RWPE1 (cell line): ENCODE results near the gene SFMBT2.
A peak's percentile ranks its signal among the peaks of the same experiment; 100 is the strongest.

ENCODE experiments used
- CTCF ChIA-PET: fragments of 350-600 bp; sonication (Branson Sonifier 250); formaldehyde crosslinking; extraction: SDS; loops from one replicate; lab custom pipeline; 2021; lab: Yijun Ruan, JAX
- POLR2A ChIA-PET: fragments of 400-600 bp; formaldehyde crosslinking; extraction: SDS; loops from one replicate; lab custom pipeline; 2020; ENCODE audit warnings: antibody characterized with exemption; ENCODE audit not compliant: low non-redundant PET; lab: Yijun Ruan, JAX
- DNase-seq: peaks from one replicate; pipeline ENCODE4 v3.0.0; 2012; ENCODE audit warnings: low spot score
- H3K27ac ChIP-seq: fragments of 450-650 bp; 2 replicates; pipeline ENCODE4 v1.5.1; 2017
- CTCF ChIP-seq: fragments of 450-650 bp; conservative IDR thresholded peaks from 2 replicates; pipeline ENCODE4 v1.5.1; 2017; ENCODE audit warnings: low read depth, mild to moderate bottlenecking

Gene SFMBT2

DNA sequence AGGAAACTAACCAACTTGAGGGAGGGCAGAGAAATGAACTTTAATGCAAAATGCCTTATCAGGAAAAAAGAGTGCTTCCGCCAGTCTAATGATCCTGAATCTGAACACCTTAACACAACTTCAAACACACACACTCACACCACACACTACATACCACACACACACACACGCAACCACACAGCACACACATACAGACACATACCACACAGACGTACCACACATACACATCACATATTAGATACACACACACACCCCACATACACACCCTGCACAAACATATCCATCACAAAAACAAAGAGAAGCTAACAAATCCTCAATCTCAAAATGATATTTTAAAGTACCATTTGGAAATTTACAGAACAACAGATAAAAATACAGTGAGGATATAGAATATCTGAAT lies 175.5 kb downstream of the SFMBT2 start:
- TF ChIP-seq CTCF, result no peak
- POLR2A ChIA-PET, result no interaction called here
- CTCF ChIA-PET, result no interaction called here
- no peak overlapping the region for H3K27ac ChIP-seq
- no peak for DNase-seq

DNA sequence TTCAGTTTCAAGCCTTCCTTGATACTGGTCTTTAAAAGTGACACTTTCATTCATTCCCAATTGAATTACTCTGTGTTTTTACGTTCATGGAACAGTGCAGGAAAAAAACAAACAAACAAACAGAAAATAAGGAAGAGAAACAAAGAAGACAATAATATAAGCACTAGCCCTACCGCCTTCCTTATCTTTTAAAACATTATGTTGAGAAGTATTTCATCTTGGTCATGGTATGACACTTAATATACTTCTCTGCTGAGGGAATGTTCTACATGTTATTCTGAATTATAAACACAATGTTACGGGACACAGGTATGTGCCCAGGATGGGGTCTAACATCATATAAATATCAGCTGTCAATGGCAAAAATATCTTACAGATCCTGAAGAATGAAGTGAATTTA lies 176.7 kb downstream of the SFMBT2 start:
- CTCF ChIA-PET, result interaction anchor here (0.5 kb wide), 1 partner anchor 106 kb away, joined by 4 read pairs; no protein-coding TSS in a partner anchor

DNA sequence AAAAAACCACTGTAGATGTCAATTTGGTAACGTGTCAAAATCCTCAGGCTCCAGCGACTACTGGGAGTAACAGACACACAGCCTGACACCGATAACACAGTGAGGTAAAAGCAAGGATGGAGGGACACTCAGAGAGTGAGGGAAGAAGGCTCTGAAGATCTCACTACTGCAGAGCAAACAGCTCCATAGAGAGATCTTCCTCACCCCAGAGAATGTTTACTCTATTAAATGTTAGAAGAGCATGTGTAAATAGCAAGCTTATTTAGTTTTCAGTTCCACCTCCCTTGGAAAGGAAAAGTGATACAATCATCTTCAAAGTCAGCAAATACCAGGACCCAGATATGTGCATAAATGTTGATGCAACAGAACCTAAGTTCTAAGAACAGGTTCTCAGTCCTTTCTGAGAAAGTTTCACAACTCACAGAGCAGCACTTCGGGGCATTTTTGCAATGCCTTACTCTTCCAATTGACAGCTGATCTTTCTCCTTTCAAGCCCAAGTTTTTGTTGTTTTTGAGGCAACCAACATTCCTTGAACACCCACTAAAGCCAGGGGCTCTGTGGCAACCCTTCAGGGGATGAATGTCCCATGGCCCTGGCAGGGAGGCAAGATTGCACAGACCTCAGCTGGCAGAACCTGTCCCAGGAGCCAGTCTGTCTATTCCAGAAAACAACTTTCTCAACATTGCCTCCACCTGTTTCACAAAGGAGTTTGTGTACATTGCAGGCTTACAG lies 177.4 kb downstream of the SFMBT2 start:
- H3K27ac ChIP-seq, result no peak overlapping the region
- peak; percentile 8 for DNase-seq
- no peak for TF ChIP-seq CTCF
- ChIA-PET CTCF (no interaction called here), POLR2A (no interaction called here)

More for the DNA sequence above, 176.7 kb downstream of the SFMBT2 start:
- POLR2A ChIA-PET, result no interaction called here
- no peak for TF ChIP-seq CTCF
- no peak for DNase-seq
- no peak overlapping the region for H3K27ac ChIP-seq

- no peak for DNase-seq
- POLR2A ChIA-PET, result no interaction called here
These were observed 179.1 kb downstream of the SFMBT2 start for GRCh38 chr10:7231509-7232414.

DNA sequence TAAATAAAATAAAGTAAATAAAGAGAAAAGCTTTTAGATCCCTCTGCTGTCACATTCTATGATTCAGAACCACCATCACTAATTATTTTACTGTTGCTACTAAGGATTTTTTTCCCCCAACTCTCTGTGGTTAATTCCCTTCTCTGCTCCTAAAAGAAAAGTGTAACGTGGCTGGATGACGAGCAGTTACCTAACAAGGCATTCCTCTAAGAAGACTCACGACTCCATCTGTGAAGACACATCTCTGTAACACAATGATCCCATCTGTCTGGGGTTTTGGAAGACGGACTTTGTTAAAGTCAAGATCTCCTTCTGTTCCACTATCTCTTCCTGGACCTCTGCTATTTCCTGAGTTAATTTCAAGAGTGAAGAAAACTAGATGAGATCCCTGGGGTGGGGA lies 179.9 kb downstream of the SFMBT2 start:
- DNase-seq, result no peak
- no peak overlapping the region for H3K27ac ChIP-seq
- ChIA-PET CTCF (no interaction called here), POLR2A (no interaction called here)
- no peak for TF ChIP-seq CTCF

More at GRCh38 chr10:7231509-7232414, 179.1 kb downstream of the SFMBT2 start:
- no peak overlapping the region for H3K27ac ChIP-seq
- TF ChIP-seq CTCF, result no peak
- CTCF ChIA-PET, result no interaction called here

- CTCF ChIA-PET, result no interaction called here
- no peak for DNase-seq
- POLR2A ChIA-PET, result no interaction called here
- no peak for TF ChIP-seq CTCF
- no peak overlapping the region for H3K27ac ChIP-seq
These were observed 180.8 kb downstream of the SFMBT2 start for GRCh38 chr10:7230036-7230435.
